Progenitor cell of endocrine pancreas (in vitro differentiated cells): Measurements from ENCODE around the gene ZW10. TPM values are rescaled to one million over a fixed set of nuclear protein-coding genes. Genes with fewer than 3 reads are reported as not detected.

ENCODE experiments used
- DNase-seq: peaks from one replicate; pipeline ENCODE4 v3.0.0; 2021; ENCODE audit warnings: low spot score; ENCODE audit not compliant: unreplicated experiment
- H3K27ac Mint-ChIP-seq: 2 replicates; pipeline ENCODE4 v1.8.0; 2021; ENCODE audit warnings: mild to moderate bottlenecking, moderate library complexity, mixed read lengths
- H3K27me3 Mint-ChIP-seq: 2 replicates; pipeline ENCODE4 v1.8.0; 2021; ENCODE audit warnings: mixed read lengths
- H3K36me3 Mint-ChIP-seq: 2 replicates; pipeline ENCODE4 v1.8.0; 2022; ENCODE audit warnings: mixed read lengths; ENCODE audit not compliant: insufficient read depth
- H3K4me1 Mint-ChIP-seq: 2 replicates; pipeline ENCODE4 v1.8.0; 2021; ENCODE audit warnings: low read depth, mixed read lengths
- H3K4me3 Mint-ChIP-seq: 2 replicates; pipeline ENCODE4 v1.8.0; 2021; ENCODE audit warnings: low read depth, mild to moderate bottlenecking, moderate library complexity, mixed read lengths
- H3K9me3 Mint-ChIP-seq: 2 replicates; pipeline ENCODE4 v1.8.0; 2021; ENCODE audit warnings: low read depth, mixed read lengths
- CTCF ChIP-seq: fragments of 200-600 bp; sonication (generic); IDR thresholded peaks from one replicate; pipeline ENCODE4 v1.5.0; 2021; ENCODE audit warnings: antibody characterized with exemption, mild to moderate bottlenecking; ENCODE audit not compliant: unreplicated experiment
- total RNA-seq: library from RNA; stranded (reverse); gene quantifications from 2 replicates; pipeline ENCODE4 v1.2.1, GENCODE V29; 2021

Gene ZW10
- total RNA-seq, 1 donor from 2014 or later, result 18.9 TPM

- H3K4me1 Mint-ChIP-seq, result peaks cover 8% of the 10 kb centered on the region
- no peaks in the 10 kb centered on the region for H3K36me3 Mint-ChIP-seq
- no peak for DNase-seq
- no peaks in the 10 kb centered on the region for H3K9me3 Mint-ChIP-seq
- H3K27me3 Mint-ChIP-seq, result peaks cover 3% of the 10 kb centered on the region
- H3K27ac Mint-ChIP-seq, result no peak overlapping the region
- no peak for TF ChIP-seq CTCF
- H3K4me3 Mint-ChIP-seq, result no peak overlapping the region
Observed at GRCh38 chr11:113684496-113684895, 89.0 kb downstream of the ZW10 start.

GRCh38 chr11:113683481-113684046 is 89.9 kb downstream of the ZW10 start:
- H3K9me3 Mint-ChIP-seq, result no peaks in the 10 kb centered on the region
- H3K27ac Mint-ChIP-seq, result no peak overlapping the region

More at GRCh38 chr11:113683481-113684046, 89.9 kb downstream of the ZW10 start:
- Mint-ChIP-seq H3K27me3 (peaks cover 5% of the 10 kb centered on the region), H3K36me3 (no peaks in the 10 kb centered on the region), H3K4me1 (peaks cover 8% of the 10 kb centered on the region), H3K4me3 (no peak overlapping the region)
- DNase-seq, result no peak
- no peak for TF ChIP-seq CTCF

Other genes with a start within 250 kb of the ZW10 start
- 1.8 and 2.6 TPM in 2 replicates for gene TMPRSS5, start 67.4 kb downstream of the ZW10 start, total RNA-seq
- gene CLDN25, start 6.1 kb upstream of the ZW10 start, total RNA-seq, result not detected in 2 replicates
- gene USP28, start 101.9 kb upstream of the ZW10 start, total RNA-seq, result 54.8 and 56.4 TPM in 2 replicates
- not detected in 2 replicates for gene HTR3B, start 131.1 kb upstream of the ZW10 start, total RNA-seq
- gene HTR3A, start 201.4 kb upstream of the ZW10 start, total RNA-seq, result not detected in 2 replicates